Measurements from ENCODE around the gene DEAF1. TPM values are rescaled to one million over a fixed set of nuclear protein-coding genes. Genes with fewer than 3 reads are reported as not detected.

DEAF1 gene
- total and polyA plus RNA-seq, 9 of the 15 experiments (the other 6 are each of a cell fraction or from before 2014, with no cell fraction given) = 2.0 to 69.1 (median 26.8) TPM

GRCh38 chr11:724778-725386, 29.9 kb upstream of the DEAF1 start:
- WGBS (ENCODE audit: insufficient coverage, low coverage, missing lambda C conversion rate) = 70% methylated on average over 15 of the region's 18 CpGs
- no peak for ATAC-seq
- Histone ChIP-seq H3K4me1 (replicated peaks in 1 of 2; ENCODE audit: control insufficient read depth in 2 of 2, insufficient read depth in 2 of 2, low read length in 2 of 2) (peaks cover 35 to 90% of the 10 kb centered on the region in 2 experiments), H3K9me1 (ENCODE audit: control insufficient read depth, insufficient read depth, low read length) (no peaks in the 10 kb centered on the region), H3K4me2 (ENCODE audit: insufficient read depth, low read length) (peak overlapping the region; percentile 9; the same call in 1 of the 2 replicates), H3K9me3 (replicated peaks; ENCODE audit: control insufficient read depth, insufficient read depth, low read depth, low read length) (no peaks in the 10 kb centered on the region), H3K79me2 (ENCODE audit: control insufficient read depth, insufficient read depth, low read length) (no peaks in the 10 kb centered on the region; the same call in 1 of the 3 replicates), H3K36me3 (ENCODE audit: control insufficient read depth, insufficient read depth, low read length) (no peaks in the 10 kb centered on the region), H4K20me1 (replicated peaks; ENCODE audit: control insufficient read depth, insufficient read depth, low read length) (no peaks in the 10 kb centered on the region; the same call in 1 of the 2 replicates), H3K9ac (ENCODE audit: insufficient read depth in 1 of 2, low read depth in 2 of 2, low read length in 2 of 2) (peak overlapping the region in 1 of 2 experiments; percentile 81; a peak in 2 of 4 replicates), H2AFZ (ENCODE audit: low read depth, low read length) (no peak overlapping the region), H3K4me3 (no peak overlapping the region), H3K27ac (ENCODE audit: extremely low read depth, low read depth, low read length) (no peak overlapping the region), H3K27me3 (ENCODE audit: control insufficient read depth in 2 of 2, insufficient read depth in 2 of 2, low read length in 2 of 2) (no peaks in the 10 kb centered on the region; a peak in 1 of 5 replicates)
- intact Hi-C loops (cut with micrococcal nuclease) = loop anchor here (5.0 kb wide), 2 partner anchors 72 to 173 kb away; partner anchors contain the start of gene SLC25A22
- BruUV-seq (replicated peaks) = no TSS peak
- FAIRE-seq = no peak
- in situ Hi-C loops (cut with MboI) = no loop called here
- ChIA-PET POLR2A (interaction anchor here (0.6 to 1.5 kb wide), 3 partner anchors 19 to 85 kb away, joined by 3 to 5 read pairs (median 3); partner anchors contain the start of genes RPLP2 and TALDO1), CTCF (ENCODE audit: low intra/inter-chr PET ratio) (interaction anchor here (0.6 to 2.9 kb wide), 3 partner anchors 62 to 408 kb away, joined by 3 to 16 read pairs (median 3); no protein-coding TSS in a partner anchor)
- no peak for DNase-seq (ENCODE audit: extremely low read depth in 1 of 4, low spot score in 3 of 4)
- peak; percentile 33; the same call in 1 of the 2 replicates for TF ChIP-seq RBFOX2 (IDR thresholded peaks at IDR 0.05; ENCODE audit: low read depth, low read length)
- no peak for TF ChIP-seq ZNF695 (CRISPR knock-in tag; IDR thresholded peaks at IDR 0.05)
